ENCODE data around the gene RAPSN.

DNA sequence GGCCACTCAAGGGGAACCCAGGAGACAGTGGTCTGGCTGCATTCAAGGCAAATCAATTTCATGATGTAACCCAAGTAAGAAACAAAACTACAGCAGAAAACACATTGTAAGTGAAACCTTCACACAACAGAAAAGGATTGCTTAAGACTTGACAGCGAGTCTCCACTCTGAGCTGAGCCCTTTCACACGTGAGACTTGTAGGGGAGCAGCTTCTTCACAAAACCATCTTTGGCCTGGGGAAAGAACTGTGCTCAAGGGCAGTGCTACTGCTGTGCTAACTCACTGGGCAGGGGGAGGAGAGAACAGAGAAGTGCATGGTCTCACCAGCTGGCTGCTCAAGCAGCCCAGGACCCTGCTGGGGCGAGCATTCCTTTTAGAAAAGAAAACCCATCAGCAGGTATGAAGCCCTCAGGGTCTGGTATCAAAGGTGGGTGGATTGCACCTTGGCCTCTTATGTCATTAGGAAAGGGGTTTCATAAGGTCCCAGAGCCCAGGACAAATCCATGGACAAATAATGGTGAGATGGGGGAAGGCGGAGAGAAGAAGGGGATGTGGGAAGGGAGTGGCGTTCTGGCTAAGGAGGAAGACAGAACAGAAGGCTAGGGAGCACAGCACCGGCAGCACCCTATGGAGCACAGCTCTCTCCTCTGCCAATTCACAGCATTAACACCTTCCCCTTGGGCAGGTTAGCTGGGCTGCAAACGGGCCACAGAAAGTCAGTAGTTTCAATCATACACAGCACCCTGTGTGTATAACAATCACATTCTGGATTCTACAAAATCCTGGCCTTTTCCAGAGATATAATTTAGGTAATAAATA, 20.6 kb upstream of the RAPSN start:
- TF ChIP-seq, protein P1, sequence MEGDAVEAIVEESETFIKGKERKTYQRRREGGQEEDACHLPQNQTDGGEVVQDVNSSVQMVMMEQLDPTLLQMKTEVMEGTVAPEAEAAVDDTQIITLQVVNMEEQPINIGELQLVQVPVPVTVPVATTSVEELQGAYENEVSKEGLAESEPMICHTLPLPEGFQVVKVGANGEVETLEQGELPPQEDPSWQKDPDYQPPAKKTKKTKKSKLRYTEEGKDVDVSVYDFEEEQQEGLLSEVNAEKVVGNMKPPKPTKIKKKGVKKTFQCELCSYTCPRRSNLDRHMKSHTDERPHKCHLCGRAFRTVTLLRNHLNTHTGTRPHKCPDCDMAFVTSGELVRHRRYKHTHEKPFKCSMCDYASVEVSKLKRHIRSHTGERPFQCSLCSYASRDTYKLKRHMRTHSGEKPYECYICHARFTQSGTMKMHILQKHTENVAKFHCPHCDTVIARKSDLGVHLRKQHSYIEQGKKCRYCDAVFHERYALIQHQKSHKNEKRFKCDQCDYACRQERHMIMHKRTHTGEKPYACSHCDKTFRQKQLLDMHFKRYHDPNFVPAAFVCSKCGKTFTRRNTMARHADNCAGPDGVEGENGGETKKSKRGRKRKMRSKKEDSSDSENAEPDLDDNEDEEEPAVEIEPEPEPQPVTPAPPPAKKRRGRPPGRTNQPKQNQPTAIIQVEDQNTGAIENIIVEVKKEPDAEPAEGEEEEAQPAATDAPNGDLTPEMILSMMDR (IDR thresholded peaks at IDR 0.05; ENCODE audit: control extremely low read depth in 1 of 3, insufficient read depth in 1 of 3, low read depth in 1 of 3, low read length in 3 of 3), result no peak
- TF ChIP-seq CBX8 (IDR thresholded peaks at IDR 0.05; ENCODE audit: borderline replicate concordance, low read depth, low read length) (no peak), POLR2A (IDR thresholded peaks at IDR 0.05; ENCODE audit: control extremely low read depth in 1 of 2, low read depth in 2 of 2, low read length in 2 of 2) (no peak), RAD21 (IDR thresholded peaks at IDR 0.05 in 1 of 2, conservative IDR thresholded peaks at IDR 0.05 in 1 of 2; ENCODE audit: low read depth in 2 of 2, low read length in 2 of 2) (no peak), EZH2 (IDR thresholded peaks at IDR 0.05; ENCODE audit: low read depth, low read length, severe bottlenecking) (no peak), SP2 (IDR thresholded peaks at IDR 0.05; ENCODE audit: low read length) (no peak), HDAC2 (IDR thresholded peaks at IDR 0.05; ENCODE audit: borderline replicate concordance in 1 of 2, low read depth in 2 of 2, low read length in 2 of 2) (no peak), EGR1 (IDR thresholded peaks at IDR 0.05; ENCODE audit: borderline replicate concordance, low read depth, low read length) (no peak), BCL11A (IDR thresholded peaks at IDR 0.05; ENCODE audit: low read depth in 2 of 2, low read length in 2 of 2) (no peak), BRCA1 (IDR thresholded peaks at IDR 0.05; ENCODE audit: low read depth, low read length) (no peak)
- TF ChIP-seq, protein P2, sequence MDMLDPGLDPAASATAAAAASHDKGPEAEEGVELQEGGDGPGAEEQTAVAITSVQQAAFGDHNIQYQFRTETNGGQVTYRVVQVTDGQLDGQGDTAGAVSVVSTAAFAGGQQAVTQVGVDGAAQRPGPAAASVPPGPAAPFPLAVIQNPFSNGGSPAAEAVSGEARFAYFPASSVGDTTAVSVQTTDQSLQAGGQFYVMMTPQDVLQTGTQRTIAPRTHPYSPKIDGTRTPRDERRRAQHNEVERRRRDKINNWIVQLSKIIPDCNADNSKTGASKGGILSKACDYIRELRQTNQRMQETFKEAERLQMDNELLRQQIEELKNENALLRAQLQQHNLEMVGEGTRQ (IDR thresholded peaks at IDR 0.05; ENCODE audit: low read length), result no peak
- TF ChIP-seq, protein P3, sequence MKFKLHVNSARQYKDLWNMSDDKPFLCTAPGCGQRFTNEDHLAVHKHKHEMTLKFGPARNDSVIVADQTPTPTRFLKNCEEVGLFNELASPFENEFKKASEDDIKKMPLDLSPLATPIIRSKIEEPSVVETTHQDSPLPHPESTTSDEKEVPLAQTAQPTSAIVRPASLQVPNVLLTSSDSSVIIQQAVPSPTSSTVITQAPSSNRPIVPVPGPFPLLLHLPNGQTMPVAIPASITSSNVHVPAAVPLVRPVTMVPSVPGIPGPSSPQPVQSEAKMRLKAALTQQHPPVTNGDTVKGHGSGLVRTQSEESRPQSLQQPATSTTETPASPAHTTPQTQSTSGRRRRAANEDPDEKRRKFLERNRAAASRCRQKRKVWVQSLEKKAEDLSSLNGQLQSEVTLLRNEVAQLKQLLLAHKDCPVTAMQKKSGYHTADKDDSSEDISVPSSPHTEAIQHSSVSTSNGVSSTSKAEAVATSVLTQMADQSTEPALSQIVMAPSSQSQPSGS (IDR thresholded peaks at IDR 0.05; ENCODE audit: low read length), result no peak
